Hematopoietic multipotent progenitor cell treated with erythropoietin and hydrocortisone succinate and interleukin-3 and kit ligand, for 8 days (in vitro differentiated cells): ENCODE results near the gene NR4A1.
"Not testable (repeated sequence)": the region's sequence is repeated elsewhere in the genome, so short reads cannot be mapped to it uniquely, and the experiment has no call there.

Source experiments
- DNase-seq: peaks from one replicate; pipeline ENCODE4 v3.0.0-alpha.2; 2015

Gene NR4A1

GRCh38 chr12:52080403-52081251, 29.4 kb downstream of the NR4A1 start:
- DNase-seq = no peak

GRCh38 chr12:52081263-52081733, 30.1 kb downstream of the NR4A1 start:
- no peak for DNase-seq

- no peak for DNase-seq
Observed at GRCh38 chr12:52082026-52082668, 30.9 kb downstream of the NR4A1 start.

- DNase-seq = no peak
Observed at GRCh38 chr12:52082669-52082987, 31.4 kb downstream of the NR4A1 start.

- peak; percentile 68 for DNase-seq
Observed at GRCh38 chr12:52082988-52083637, 31.9 kb downstream of the NR4A1 start.

- no peak for DNase-seq
Observed at GRCh38 chr12:52083638-52083996, 32.4 kb downstream of the NR4A1 start.

- DNase-seq = no peak
Observed at GRCh38 chr12:52084491-52085231, 33.4 kb downstream of the NR4A1 start.

- no peak for DNase-seq
Observed at GRCh38 chr12:52085682-52086180, 34.5 kb downstream of the NR4A1 start.

- no peak for DNase-seq
Observed at GRCh38 chr12:52086366-52086765, 35.1 kb downstream of the NR4A1 start.

- DNase-seq = no peak
Observed at GRCh38 chr12:52086944-52087835, 35.9 kb downstream of the NR4A1 start.

GRCh38 chr12:52087961-52088820, 36.9 kb downstream of the NR4A1 start:
- no peak for DNase-seq

- no peak for DNase-seq
Observed at GRCh38 chr12:52089491-52089890, 38.2 kb downstream of the NR4A1 start.

- no peak for DNase-seq
Observed at GRCh38 chr12:52090291-52090690, 39.0 kb downstream of the NR4A1 start.

- no peak for DNase-seq
Observed at GRCh38 chr12:52091061-52091460, 39.8 kb downstream of the NR4A1 start.

- no peak for DNase-seq
Observed at GRCh38 chr12:52091869-52092268, 40.6 kb downstream of the NR4A1 start.

GRCh38 chr12:52093346-52093745, 42.1 kb downstream of the NR4A1 start:
- DNase-seq = no peak

- no peak for DNase-seq
Observed at GRCh38 chr12:52096332-52097044, 45.2 kb downstream of the NR4A1 start.

- DNase-seq = no peak
Observed at GRCh38 chr12:52097045-52097666, 45.9 kb downstream of the NR4A1 start.

GRCh38 chr12:52104431-52105089, 53.3 kb downstream of the NR4A1 start:
- not testable (repeated sequence) for DNase-seq
